HCT116 (cell line): Measurements from ENCODE around the gene MRPL1. TPM values are rescaled to one million over a fixed set of nuclear protein-coding genes. Genes with fewer than 3 reads are reported as not detected.

Source experiments
- ATAC-seq: fragments of 200-7000 bp; cut with Tn5 transposase; 2 replicates; pipeline ENCODE4 v1.9.1; 2020; ENCODE audit warnings: mild to moderate bottlenecking, moderate library complexity
- BruUV-seq: library from RNA; stranded (reverse); fragments of 400-500 nt; replicated peaks from 2 replicates; lab custom pipeline; 2021; lab: Mats Ljungman, UMichigan
- CTCF ChIA-PET: fragments of 300-600 bp; sonication (Branson Sonifier 250); formaldehyde crosslinking; loops from one replicate; lab custom pipeline; 2021; ENCODE audit warnings: antibody characterized with exemption; lab: Charles Lee
- POLR2A ChIA-PET: fragments of 300-600, 350-600 bp; sonication (Branson Sonifier 250); formaldehyde crosslinking; loops from one replicate; lab custom pipeline; 2021; ENCODE audit warnings: antibody characterized with exemption; lab: Charles Lee
- RAD21 ChIA-PET, 2 experiments: fragments of 300-600 bp; sonication (Branson Sonifier 250); formaldehyde crosslinking; loops; one replicate each; lab custom pipeline; 2023; ENCODE audit warnings: low total read pairs in 2 of 2; ENCODE audit not compliant: uncharacterized antibody in 2 of 2, unreplicated experiment in 2 of 2, low non-redundant PET in 1 of 2; lab: Charles Lee
- DNase-seq: peaks from one replicate; pipeline ENCODE4 v3.0.0-alpha.2; 2010; ENCODE audit warnings: low read depth, low spot score
- H2AFZ ChIP-seq: fragments of 200-600 bp; shearing (Covaris generic), sonication (generic); 2 replicates; pipeline ENCODE4 v1.6.1; 2017; ENCODE audit warnings: low read depth, mixed run types, mixed read lengths, antibody characterized with exemption, low read length; ENCODE audit not compliant: poor library complexity, severe bottlenecking
- H3K27ac ChIP-seq: 2 replicates; pipeline ENCODE4 v1.5.1; 2012; ENCODE audit warnings: low read depth, low read length
- H3K27me3 ChIP-seq: fragments of 200-600 bp; sonication (generic); 2 replicates; pipeline ENCODE4 v1.6.1; 2016; ENCODE audit warnings: mixed run types, low read length, mixed read lengths; ENCODE audit not compliant: insufficient read depth
- H3K36me3 ChIP-seq, 2 experiments: fragments of 200-500 bp in 1 of 2; fragments of 200-600 bp in 1 of 2; sonication (Bioruptor generic) in 1 of 2; sonication (generic) in 1 of 2; 2 replicates each; pipeline versions ENCODE4 v1.5.1 to v1.6.1; 2014 to 2016; ENCODE audit warnings: low read length in 2 of 2, inconsistent platforms in 1 of 2, mixed read lengths in 1 of 2, mixed run types in 1 of 2; ENCODE audit not compliant: insufficient read depth in 2 of 2, control insufficient read depth in 1 of 2
- H3K4me1 ChIP-seq, 2 experiments: fragments of 200-600 bp in 1 of 2; sonication (generic) in 1 of 2; 2 replicates each; pipeline versions ENCODE4 v1.5.1 to v1.6.1; 2012 to 2017; ENCODE audit warnings: low read length in 2 of 2, inconsistent platforms in 1 of 2, mild to moderate bottlenecking in 1 of 2, mixed read lengths in 1 of 2, mixed run types in 1 of 2, moderate library complexity in 1 of 2; ENCODE audit not compliant: insufficient read depth in 2 of 2, control insufficient read depth in 1 of 2
- H3K4me2 ChIP-seq: fragments of 200-600 bp; sonication (generic); 2 replicates; pipeline ENCODE4 v1.6.1; 2017; ENCODE audit warnings: mixed run types, low read length, mixed read lengths
- H3K4me3 ChIP-seq, 2 experiments: fragments of 200-600 bp in 1 of 2; sonication (generic) in 1 of 2; replicated peaks in 1 of 2; 2 replicates each; pipeline ENCODE4 v1.5.1; 2011 to 2016; ENCODE audit warnings: low read length in 2 of 2, control low read depth in 1 of 2, low read depth in 1 of 2, mild to moderate bottlenecking in 1 of 2, mixed read lengths in 1 of 2, mixed run types in 1 of 2
- H3K79me2 ChIP-seq: fragments of 200-600 bp; sonication (generic); 2 replicates; pipeline ENCODE4 v1.6.1; 2017; ENCODE audit warnings: mild to moderate bottlenecking, mixed run types, low read length, moderate library complexity, mixed read lengths; ENCODE audit not compliant: insufficient read depth
- H3K9ac ChIP-seq: fragments of 200-600 bp; sonication (generic); 2 replicates; pipeline ENCODE4 v1.6.1; 2016; ENCODE audit warnings: low read length, mixed read lengths
- H3K9me2 ChIP-seq: fragments of 200-600 bp; sonication (generic), shearing (Covaris generic); 2 replicates; pipeline ENCODE4 v1.6.1; 2017; ENCODE audit warnings: mixed run types, mild to moderate bottlenecking, moderate library complexity; ENCODE audit not compliant: insufficient read depth
- H3K9me3 ChIP-seq, 2 experiments: fragments of 200-500 bp in 1 of 2; fragments of 200-600 bp in 1 of 2; sonication (Bioruptor generic) in 1 of 2; sonication (generic) in 1 of 2; 2 replicates each; pipeline ENCODE4 v1.6.1; 2014 to 2017; ENCODE audit warnings: low read length in 2 of 2, mixed read lengths in 2 of 2, inconsistent platforms in 1 of 2, low read depth in 1 of 2, mild to moderate bottlenecking in 1 of 2, mixed run types in 1 of 2, moderate library complexity in 1 of 2; ENCODE audit not compliant: control insufficient read depth in 1 of 2, insufficient read depth in 1 of 2
- H4K20me1 ChIP-seq: fragments of 200-600 bp; sonication (generic), shearing (Covaris generic); 2 replicates; pipeline ENCODE4 v1.6.1; 2017; ENCODE audit warnings: mixed run types, mild to moderate bottlenecking, moderate library complexity; ENCODE audit not compliant: insufficient read depth
- EGR1 ChIP-seq: IDR thresholded peaks from 2 replicates; pipeline ENCODE4 v1.6.1; 2012; ENCODE audit warnings: low read depth
- POLR2AphosphoS5 ChIP-seq: IDR thresholded peaks from 2 replicates; pipeline ENCODE4 v1.6.1; 2011; ENCODE audit warnings: mild to moderate bottlenecking, low read depth, low read length, moderate library complexity
- REST ChIP-seq: IDR thresholded peaks from 2 replicates; pipeline ENCODE4 v1.6.1; 2012; ENCODE audit warnings: low read depth
- SIN3A ChIP-seq: IDR thresholded peaks from 2 replicates; pipeline ENCODE4 v1.6.1; 2012; ENCODE audit warnings: low read depth
- ZFX ChIP-seq: fragments of 450-650 bp; IDR thresholded peaks from 2 replicates; pipeline ENCODE4 v1.6.1; 2017
- intact Hi-C: fragments of 100-400 bp; cut with micrococcal nuclease; formaldehyde crosslinking; loops from 2 replicates; pipeline ENCODE4 v1.10.0; 2022
- total RNA-seq: library from RNA; stranded (reverse); gene quantifications from one replicate; pipeline ENCODE4 v1.2.1, GENCODE V29; 2021; ENCODE audit not compliant: unreplicated experiment

Gene MRPL1
- total RNA-seq, 1 experiment from 2014 or later = 54.9 TPM

- ChIA-PET CTCF (no interaction called here), RAD21 (no interaction called here)
Observed at GRCh38 chr4:77930154-77930639, 67.6 kb downstream of the MRPL1 start.

More at GRCh38 chr4:77930154-77930639, 67.6 kb downstream of the MRPL1 start:
- intact Hi-C loops = no loop called here
- DNase-seq (no peak), ATAC-seq (no peak)
- POLR2A ChIA-PET = no interaction called here
- Histone ChIP-seq H3K4me2 (no peak overlapping the region), H4K20me1 (no peaks in the 10 kb centered on the region), H3K9me3 (no peaks in the 10 kb centered on the region), H3K9ac (no peak overlapping the region), H3K4me3 (no peak overlapping the region), H2AFZ (no peak overlapping the region), H3K9me2 (no peaks in the 10 kb centered on the region), H3K27ac (no peak overlapping the region), H3K4me1 (peaks cover 10 to 19% of the 10 kb centered on the region in 2 experiments), H3K27me3 (no peaks in the 10 kb centered on the region), H3K79me2 (no peaks in the 10 kb centered on the region), H3K36me3 (no peaks in the 10 kb centered on the region; a peak in 1 of 4 replicates)
- TF ChIP-seq POLR2AphosphoS5 (no peak), SIN3A (no peak), ZFX (no peak), EGR1 (no peak), REST (no peak)
- BruUV-seq = no TSS peak
